Endometrium (tissue), 2 donors: ENCODE results near the gene BNIP3.
"Not testable (repeated sequence)": the region's sequence is repeated elsewhere in the genome, so short reads cannot be mapped to it uniquely, and the experiment has no call there.

Experiments
- FAIRE-seq: peaks from 2 replicates; lab custom pipeline; 2012; peaks lifted over from hg19 to GRCh38; lab: Jason Lieb, UNC
- donor health status: control.
- donor health status: control.

The BNIP3 gene

GRCh38 chr10:132001238-132001972, 19.7 kb upstream of the BNIP3 start:
- FAIRE-seq, result no peak

- FAIRE-seq, result no peak
Measured at GRCh38 chr10:131998845-131999681, 17.3 kb upstream of the BNIP3 start.

- no peak for FAIRE-seq
Measured at GRCh38 chr10:131998050-131998844, 16.5 kb upstream of the BNIP3 start.

GRCh38 chr10:131997366-131998049, 15.8 kb upstream of the BNIP3 start:
- no peak for FAIRE-seq

- FAIRE-seq, result no peak
Measured at GRCh38 chr10:131996466-131997365, 15.0 kb upstream of the BNIP3 start.

- FAIRE-seq, result no peak
Measured at GRCh38 chr10:131994435-131994834, 12.7 kb upstream of the BNIP3 start.

GRCh38 chr10:131993275-131993674, 11.6 kb upstream of the BNIP3 start:
- no peak for FAIRE-seq

- FAIRE-seq, result no peak
Measured at GRCh38 chr10:131991726-131992125, 10.0 kb upstream of the BNIP3 start.

- not testable (repeated sequence) for FAIRE-seq
Measured at GRCh38 chr10:131987786-131988185, 6.1 kb upstream of the BNIP3 start.

- FAIRE-seq, result not testable (repeated sequence)
Measured at GRCh38 chr10:131987301-131987700, 5.6 kb upstream of the BNIP3 start.

GRCh38 chr10:131986851-131987250, 5.1 kb upstream of the BNIP3 start:
- not testable (repeated sequence) for FAIRE-seq

GRCh38 chr10:131983780-131984179, 2.1 kb upstream of the BNIP3 start:
- no peak for FAIRE-seq

GRCh38 chr10:131982796-131983195, 1.1 kb upstream of the BNIP3 start:
- no peak for FAIRE-seq

GRCh38 chr10:131982185-131982756, 548 bp upstream of the BNIP3 start:
- no peak for FAIRE-seq

- FAIRE-seq, result no peak
Measured at GRCh38 chr10:131980761-131981428, 828 bp downstream of the BNIP3 start.

- no peak for FAIRE-seq
Measured at GRCh38 chr10:131980321-131980720, 1.4 kb downstream of the BNIP3 start.

- FAIRE-seq, result no peak
Measured at GRCh38 chr10:131979821-131980270, 1.9 kb downstream of the BNIP3 start.

- no peak for FAIRE-seq
Measured at GRCh38 chr10:131979336-131979735, 2.4 kb downstream of the BNIP3 start.

- FAIRE-seq, result no peak
Measured at GRCh38 chr10:131978851-131979250, 2.9 kb downstream of the BNIP3 start.

GRCh38 chr10:131978366-131978765, 3.4 kb downstream of the BNIP3 start:
- no peak for FAIRE-seq
